KMS-11 (cell line): ENCODE data around the gene C1orf116.

Source experiments
- H2AFZ ChIP-seq: fragments of 200-600 bp; sonication (generic); 2 replicates; pipeline ENCODE4 v1.6.1; 2016; ENCODE audit warnings: antibody characterized with exemption, mixed run types, low read depth
- H3K27ac ChIP-seq: fragments of 200-600 bp; sonication (generic); 2 replicates; pipeline ENCODE4 v1.6.1; 2016; ENCODE audit warnings: mild to moderate bottlenecking, mixed run types
- H3K27me3 ChIP-seq: fragments of 200-600 bp; sonication (generic); 2 replicates; pipeline ENCODE4 v1.6.1; 2017; ENCODE audit warnings: mild to moderate bottlenecking, low read depth, mixed run types, moderate library complexity; ENCODE audit not compliant: insufficient read depth
- H3K36me3 ChIP-seq: fragments of 200-600 bp; sonication (generic); 2 replicates; pipeline ENCODE4 v1.6.1; 2017; ENCODE audit warnings: mild to moderate bottlenecking, mixed run types; ENCODE audit not compliant: insufficient read depth
- H3K4me1 ChIP-seq: fragments of 200-600 bp; sonication (generic); 2 replicates; pipeline ENCODE4 v1.6.1; 2016; ENCODE audit warnings: mild to moderate bottlenecking, low read depth, mixed run types; ENCODE audit not compliant: poor library complexity, severe bottlenecking
- H3K4me2 ChIP-seq: fragments of 200-600 bp; sonication (generic); 2 replicates; pipeline ENCODE4 v1.7.0; 2016; ENCODE audit warnings: mild to moderate bottlenecking, mixed run types
- H3K4me3 ChIP-seq: fragments of 200-600 bp; sonication (generic); IDR thresholded peaks from 2 replicates; pipeline ENCODE4 v1.6.1; 2017; ENCODE audit warnings: low read depth, low read length, mixed read lengths; ENCODE audit not compliant: insufficient read depth
- H3K79me2 ChIP-seq: fragments of 200-600 bp; sonication (generic); 2 replicates; pipeline ENCODE4 v1.6.1; 2016; ENCODE audit warnings: low read depth, mixed run types; ENCODE audit not compliant: insufficient read depth
- H3K9ac ChIP-seq: fragments of 200-600 bp; sonication (generic); 2 replicates; pipeline ENCODE4 v1.6.1; 2016; ENCODE audit warnings: mild to moderate bottlenecking, mixed run types
- H4K20me1 ChIP-seq: fragments of 200-600 bp; sonication (generic); 2 replicates; pipeline ENCODE4 v1.6.1; 2016; ENCODE audit warnings: mild to moderate bottlenecking, mixed run types; ENCODE audit not compliant: insufficient read depth
- CTCF ChIP-seq: fragments of 200-600 bp; sonication (generic); conservative IDR thresholded peaks from 2 replicates; pipeline ENCODE4 v1.6.1; 2017; ENCODE audit warnings: low read depth, mild to moderate bottlenecking, antibody characterized with exemption, low read length, moderate library complexity, mixed read lengths

The C1orf116 gene

DNA sequence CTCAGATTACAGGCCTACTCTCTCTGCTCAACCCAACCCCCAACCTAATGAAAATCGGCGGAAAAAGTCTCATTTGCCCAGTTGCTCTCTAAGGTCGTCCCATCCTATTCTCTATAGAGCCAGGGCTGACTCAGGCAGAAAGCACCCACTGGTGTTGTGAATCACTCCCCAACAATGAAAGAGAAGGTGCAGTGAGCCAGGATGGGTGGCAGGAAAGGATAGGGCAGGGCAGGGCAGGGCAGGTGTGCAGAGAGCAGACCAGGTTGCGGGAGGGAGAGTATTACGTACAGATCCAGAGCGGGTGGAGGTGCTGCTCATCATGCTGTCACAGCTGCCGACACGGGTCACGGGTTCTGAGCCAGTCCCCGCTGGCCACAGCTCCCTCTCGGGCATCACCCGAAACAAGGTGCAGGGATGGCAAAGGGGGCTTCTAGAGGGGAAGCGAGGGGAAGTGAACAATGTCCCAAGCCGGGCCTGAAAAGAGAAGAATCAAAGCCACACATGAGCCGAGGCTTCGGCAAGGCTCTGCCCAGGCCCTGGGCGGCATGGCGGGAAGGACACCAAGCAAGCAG is 5.3 kb downstream of the C1orf116 start:
- Histone ChIP-seq H3K27me3 (no peaks in the 10 kb centered on the region), H3K36me3 (no peaks in the 10 kb centered on the region), H2AFZ (no peak overlapping the region), H3K4me2 (no peak overlapping the region), H3K27ac (no peak overlapping the region), H3K79me2 (no peaks in the 10 kb centered on the region), H3K9ac (no peak overlapping the region), H3K4me1 (no peaks in the 10 kb centered on the region), H3K4me3 (no peak overlapping the region), H4K20me1 (no peaks in the 10 kb centered on the region)
- no peak for TF ChIP-seq CTCF

DNA sequence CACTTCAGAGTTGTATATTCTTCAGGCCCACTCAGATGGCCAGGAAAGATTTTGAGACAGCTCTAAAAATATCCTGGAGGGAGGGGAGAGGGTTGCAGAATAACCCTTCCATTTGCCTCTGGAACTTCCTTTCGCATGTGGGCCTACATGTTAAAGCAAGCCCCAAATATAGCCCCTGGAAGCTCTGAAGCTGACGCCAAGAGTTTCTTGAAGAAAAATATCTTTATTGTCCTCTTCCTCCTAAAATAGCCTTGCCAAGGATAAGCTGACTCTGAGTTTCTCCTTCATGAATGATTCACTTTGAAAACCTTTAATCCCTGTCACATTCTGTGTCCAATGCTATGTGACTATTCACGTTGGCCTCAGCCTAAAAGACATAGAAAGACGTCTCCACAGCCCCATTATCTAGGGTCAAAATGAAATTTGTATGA is 6.4 kb downstream of the C1orf116 start:
- no peak for TF ChIP-seq CTCF
- no peaks in the 10 kb centered on the region for H3K4me1 ChIP-seq
- H2AFZ ChIP-seq, result no peak overlapping the region
- no peaks in the 10 kb centered on the region for H3K36me3 ChIP-seq
- H3K4me3 ChIP-seq, result no peak overlapping the region
- no peaks in the 10 kb centered on the region for H3K79me2 ChIP-seq
- no peaks in the 10 kb centered on the region for H3K27me3 ChIP-seq
- H3K9ac ChIP-seq, result no peak overlapping the region
- H3K27ac ChIP-seq, result no peak overlapping the region
- H4K20me1 ChIP-seq, result no peaks in the 10 kb centered on the region
- no peak overlapping the region for H3K4me2 ChIP-seq

GRCh38 chr1:207025146-207025880 is 7.2 kb downstream of the C1orf116 start:
- H3K27ac ChIP-seq, result no peak overlapping the region

More at GRCh38 chr1:207025146-207025880, 7.2 kb downstream of the C1orf116 start:
- Histone ChIP-seq H3K4me2 (no peak overlapping the region), H3K36me3 (no peaks in the 10 kb centered on the region), H3K79me2 (no peaks in the 10 kb centered on the region), H3K9ac (no peak overlapping the region), H2AFZ (no peak overlapping the region), H3K27me3 (no peaks in the 10 kb centered on the region), H3K4me3 (no peak overlapping the region), H3K4me1 (no peaks in the 10 kb centered on the region), H4K20me1 (no peaks in the 10 kb centered on the region)
- no peak for TF ChIP-seq CTCF
